HEK293 (cell line): Measurements from ENCODE around the gene STARD3.

Experiments
- CTCF ChIP-seq: fragments of 450-650 bp; formaldehyde crosslinking; IDR thresholded peaks from 2 replicates; pipeline ENCODE4 v1.5.1; 2016; ENCODE audit warnings: missing biosample characterization, missing genetic modification characterization
- ELK4 ChIP-seq: IDR thresholded peaks from 2 replicates; pipeline ENCODE4 v1.6.1; 2011; ENCODE audit warnings: mild to moderate bottlenecking, low read depth, low read length, borderline replicate concordance
- ZBTB17 ChIP-seq: fragments of 450-650 bp; formaldehyde crosslinking; IDR thresholded peaks from 2 replicates; pipeline ENCODE4 v1.5.1; 2016; ENCODE audit warnings: missing biosample characterization, missing genetic modification characterization
- ZNF10 ChIP-seq: fragments of 450-650 bp; formaldehyde crosslinking; IDR thresholded peaks from 2 replicates; pipeline ENCODE4 v1.5.1; 2017; ENCODE audit warnings: missing biosample characterization, missing genetic modification characterization
- ZNF112 ChIP-seq: fragments of 450-650 bp; formaldehyde crosslinking; IDR thresholded peaks from 2 replicates; pipeline ENCODE4 v1.5.0; 2017; ENCODE audit warnings: missing biosample characterization, missing genetic modification characterization
- ZNF121 ChIP-seq: fragments of 450-650 bp; formaldehyde crosslinking; IDR thresholded peaks from 2 replicates; pipeline ENCODE4 v1.5.1; 2016; ENCODE audit warnings: missing biosample characterization, missing genetic modification characterization
- ZNF23 ChIP-seq: fragments of 450-650 bp; formaldehyde crosslinking; IDR thresholded peaks from 2 replicates; pipeline ENCODE4 v1.5.1; 2016; ENCODE audit warnings: missing biosample characterization, missing genetic modification characterization, borderline replicate concordance
- ZNF514 ChIP-seq: fragments of 450-650 bp; formaldehyde crosslinking; IDR thresholded peaks from 2 replicates; pipeline ENCODE4 v1.5.1; 2016; ENCODE audit warnings: missing biosample characterization, missing genetic modification characterization
- ZNF654 ChIP-seq: fragments of 450-650 bp; formaldehyde crosslinking; IDR thresholded peaks from 2 replicates; pipeline ENCODE4 v1.5.1; 2016; ENCODE audit warnings: low read depth, missing biosample characterization, missing genetic modification characterization
- ZNF704 ChIP-seq: fragments of 450-650 bp; formaldehyde crosslinking; IDR thresholded peaks from 2 replicates; pipeline ENCODE4 v1.5.1; 2016; ENCODE audit warnings: missing biosample characterization, missing genetic modification characterization
- ZNF843 ChIP-seq: fragments of 450-650 bp; formaldehyde crosslinking; IDR thresholded peaks from 2 replicates; pipeline ENCODE4 v1.5.1; 2016; ENCODE audit warnings: missing biosample characterization, missing genetic modification characterization
- ZSCAN5A ChIP-seq: fragments of 450-650 bp; formaldehyde crosslinking; IDR thresholded peaks from 2 replicates; pipeline ENCODE4 v1.5.1; 2016; ENCODE audit warnings: missing biosample characterization, missing genetic modification characterization
- TF ChIP-seq, protein P1 (sequence below): fragments of 450-650 bp; formaldehyde crosslinking; IDR thresholded peaks from 2 replicates; pipeline ENCODE4 v1.5.1; 2016; ENCODE audit warnings: missing biosample characterization, missing genetic modification characterization
- TF ChIP-seq, protein P2 (sequence below): fragments of 450-650 bp; formaldehyde crosslinking; IDR thresholded peaks from 2 replicates; pipeline ENCODE4 v1.5.1; 2016; ENCODE audit warnings: missing biosample characterization, missing genetic modification characterization

GRCh38 chr17:39593371-39593770 is 43.6 kb upstream of the STARD3 start:
- TF ChIP-seq CTCF (tag by site-specific recombination) (no peak), ELK4 (no peak), ZNF112 (tag by site-specific recombination) (no peak), ZNF23 (tag by site-specific recombination) (no peak), ZNF514 (tag by site-specific recombination) (no peak), ZNF10 (tag by site-specific recombination) (no peak), ZNF121 (tag by site-specific recombination) (no peak), ZNF654 (tag by site-specific recombination) (no peak), ZSCAN5A (tag by site-specific recombination) (no peak), ZNF843 (tag by site-specific recombination) (no peak), ZNF704 (tag by site-specific recombination) (no peak), ZBTB17 (tag by site-specific recombination) (no peak)
- TF ChIP-seq, protein P1, sequence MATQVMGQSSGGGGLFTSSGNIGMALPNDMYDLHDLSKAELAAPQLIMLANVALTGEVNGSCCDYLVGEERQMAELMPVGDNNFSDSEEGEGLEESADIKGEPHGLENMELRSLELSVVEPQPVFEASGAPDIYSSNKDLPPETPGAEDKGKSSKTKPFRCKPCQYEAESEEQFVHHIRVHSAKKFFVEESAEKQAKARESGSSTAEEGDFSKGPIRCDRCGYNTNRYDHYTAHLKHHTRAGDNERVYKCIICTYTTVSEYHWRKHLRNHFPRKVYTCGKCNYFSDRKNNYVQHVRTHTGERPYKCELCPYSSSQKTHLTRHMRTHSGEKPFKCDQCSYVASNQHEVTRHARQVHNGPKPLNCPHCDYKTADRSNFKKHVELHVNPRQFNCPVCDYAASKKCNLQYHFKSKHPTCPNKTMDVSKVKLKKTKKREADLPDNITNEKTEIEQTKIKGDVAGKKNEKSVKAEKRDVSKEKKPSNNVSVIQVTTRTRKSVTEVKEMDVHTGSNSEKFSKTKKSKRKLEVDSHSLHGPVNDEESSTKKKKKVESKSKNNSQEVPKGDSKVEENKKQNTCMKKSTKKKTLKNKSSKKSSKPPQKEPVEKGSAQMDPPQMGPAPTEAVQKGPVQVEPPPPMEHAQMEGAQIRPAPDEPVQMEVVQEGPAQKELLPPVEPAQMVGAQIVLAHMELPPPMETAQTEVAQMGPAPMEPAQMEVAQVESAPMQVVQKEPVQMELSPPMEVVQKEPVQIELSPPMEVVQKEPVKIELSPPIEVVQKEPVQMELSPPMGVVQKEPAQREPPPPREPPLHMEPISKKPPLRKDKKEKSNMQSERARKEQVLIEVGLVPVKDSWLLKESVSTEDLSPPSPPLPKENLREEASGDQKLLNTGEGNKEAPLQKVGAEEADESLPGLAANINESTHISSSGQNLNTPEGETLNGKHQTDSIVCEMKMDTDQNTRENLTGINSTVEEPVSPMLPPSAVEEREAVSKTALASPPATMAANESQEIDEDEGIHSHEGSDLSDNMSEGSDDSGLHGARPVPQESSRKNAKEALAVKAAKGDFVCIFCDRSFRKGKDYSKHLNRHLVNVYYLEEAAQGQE (tag by site-specific recombination), result no peak
- TF ChIP-seq, protein P2, sequence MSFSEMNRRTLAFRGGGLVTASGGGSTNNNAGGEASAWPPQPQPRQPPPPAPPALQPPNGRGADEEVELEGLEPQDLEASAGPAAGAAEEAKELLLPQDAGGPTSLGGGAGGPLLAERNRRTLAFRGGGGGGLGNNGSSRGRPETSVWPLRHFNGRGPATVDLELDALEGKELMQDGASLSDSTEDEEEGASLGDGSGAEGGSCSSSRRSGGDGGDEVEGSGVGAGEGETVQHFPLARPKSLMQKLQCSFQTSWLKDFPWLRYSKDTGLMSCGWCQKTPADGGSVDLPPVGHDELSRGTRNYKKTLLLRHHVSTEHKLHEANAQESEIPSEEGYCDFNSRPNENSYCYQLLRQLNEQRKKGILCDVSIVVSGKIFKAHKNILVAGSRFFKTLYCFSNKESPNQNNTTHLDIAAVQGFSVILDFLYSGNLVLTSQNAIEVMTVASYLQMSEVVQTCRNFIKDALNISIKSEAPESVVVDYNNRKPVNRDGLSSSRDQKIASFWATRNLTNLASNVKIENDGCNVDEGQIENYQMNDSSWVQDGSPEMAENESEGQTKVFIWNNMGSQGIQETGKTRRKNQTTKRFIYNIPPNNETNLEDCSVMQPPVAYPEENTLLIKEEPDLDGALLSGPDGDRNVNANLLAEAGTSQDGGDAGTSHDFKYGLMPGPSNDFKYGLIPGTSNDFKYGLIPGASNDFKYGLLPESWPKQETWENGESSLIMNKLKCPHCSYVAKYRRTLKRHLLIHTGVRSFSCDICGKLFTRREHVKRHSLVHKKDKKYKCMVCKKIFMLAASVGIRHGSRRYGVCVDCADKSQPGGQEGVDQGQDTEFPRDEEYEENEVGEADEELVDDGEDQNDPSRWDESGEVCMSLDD (tag by site-specific recombination), result no peak
